ENCODE data around the gene CACHD1. TPM values are rescaled to one million over a fixed set of nuclear protein-coding genes. Genes with fewer than 3 reads are reported as not detected.

The CACHD1 gene
- total RNA-seq, 2 experiments from 2014 or later, result 2.6 to 2.9 TPM

- CTCF ChIA-PET, result no interaction called here
Observed at GRCh38 chr1:64669098-64669675, 199.3 kb downstream of the CACHD1 start.

GRCh38 chr1:64675718-64676345, 205.9 kb downstream of the CACHD1 start:
- no peak overlapping the region for H3K4me3 Mint-ChIP-seq
- no peak for DNase-seq
- no peak overlapping the region for H3K27ac Mint-ChIP-seq
- H3K9me3 Mint-ChIP-seq, result no peaks in the 10 kb centered on the region
- CTCF ChIA-PET, result interaction anchor here (0.6 to 4.5 kb wide), 28 partner anchors 8 to 747 kb away, joined by 3 to 31 read pairs (median 3); no protein-coding TSS in a partner anchor
- H3K4me1 Mint-ChIP-seq (ENCODE audit: low read depth), result no peaks in the 10 kb centered on the region
- intact Hi-C loops (cut with micrococcal nuclease), result loop anchor here (2.0 kb wide), 3 partner anchors 123 to 407 kb away; partner anchors contain the start of gene CACHD1
- no peaks in the 10 kb centered on the region for H3K27me3 Mint-ChIP-seq (ENCODE audit: low read depth)
- H3K36me3 Mint-ChIP-seq (ENCODE audit: low read depth), result peaks cover 1% of the 10 kb centered on the region

More at GRCh38 chr1:64669098-64669675, 199.3 kb downstream of the CACHD1 start:
- Mint-ChIP-seq H3K9me3 (no peaks in the 10 kb centered on the region), H3K4me3 (no peak overlapping the region), H3K27me3 (ENCODE audit: low read depth) (no peaks in the 10 kb centered on the region), H3K27ac (no peak overlapping the region), H3K36me3 (ENCODE audit: low read depth) (no peaks in the 10 kb centered on the region), H3K4me1 (ENCODE audit: low read depth) (no peaks in the 10 kb centered on the region)
- intact Hi-C loops (cut with micrococcal nuclease), result no loop called here
- DNase-seq, result no peak

- no peaks in the 10 kb centered on the region for H3K9me3 Mint-ChIP-seq
- no peak for DNase-seq
- no peaks in the 10 kb centered on the region for H3K27me3 Mint-ChIP-seq (ENCODE audit: low read depth)
- no peak overlapping the region for H3K4me3 Mint-ChIP-seq
- CTCF ChIA-PET, result interaction anchor here (0.6 to 4.5 kb wide), 18 partner anchors 9 to 409 kb away, joined by 3 to 31 read pairs (median 4); no protein-coding TSS in a partner anchor
- H3K36me3 Mint-ChIP-seq (ENCODE audit: low read depth), result peaks cover 1% of the 10 kb centered on the region
- H3K4me1 Mint-ChIP-seq (ENCODE audit: low read depth), result no peaks in the 10 kb centered on the region
- intact Hi-C loops (cut with micrococcal nuclease), result no loop called here
- H3K27ac Mint-ChIP-seq, result no peak overlapping the region
Observed at GRCh38 chr1:64676386-64676785, 206.5 kb downstream of the CACHD1 start.

- no peak for DNase-seq
- no peaks in the 10 kb centered on the region for H3K9me3 Mint-ChIP-seq
- no peaks in the 10 kb centered on the region for H3K4me1 Mint-ChIP-seq (ENCODE audit: low read depth)
- H3K4me3 Mint-ChIP-seq, result no peak overlapping the region
- no peak overlapping the region for H3K27ac Mint-ChIP-seq
- CTCF ChIA-PET, result interaction anchor here (0.6 to 4.5 kb wide), 4 partner anchors 8 to 410 kb away, joined by 3 to 31 read pairs (median 19); no protein-coding TSS in a partner anchor
- intact Hi-C loops (cut with micrococcal nuclease), result no loop called here
- H3K27me3 Mint-ChIP-seq (ENCODE audit: low read depth), result no peaks in the 10 kb centered on the region
- H3K36me3 Mint-ChIP-seq (ENCODE audit: low read depth), result peaks cover 1% of the 10 kb centered on the region
Observed at GRCh38 chr1:64677532-64677931, 207.6 kb downstream of the CACHD1 start.

GRCh38 chr1:64678366-64678765, 208.4 kb downstream of the CACHD1 start:
- no peaks in the 10 kb centered on the region for H3K4me1 Mint-ChIP-seq (ENCODE audit: low read depth)
- no peak for DNase-seq
- peaks cover 1% of the 10 kb centered on the region for H3K36me3 Mint-ChIP-seq (ENCODE audit: low read depth)
- intact Hi-C loops (cut with micrococcal nuclease), result no loop called here
- H3K9me3 Mint-ChIP-seq, result no peaks in the 10 kb centered on the region
- H3K27me3 Mint-ChIP-seq (ENCODE audit: low read depth), result no peaks in the 10 kb centered on the region
- CTCF ChIA-PET, result interaction anchor here (0.7 to 2.1 kb wide), 3 partner anchors 8 to 410 kb away, joined by 3 to 6 read pairs (median 6); no protein-coding TSS in a partner anchor
- no peak overlapping the region for H3K27ac Mint-ChIP-seq
- H3K4me3 Mint-ChIP-seq, result no peak overlapping the region

GRCh38 chr1:64679177-64679576, 209.2 kb downstream of the CACHD1 start:
- H3K36me3 Mint-ChIP-seq (ENCODE audit: low read depth), result peaks cover 2% of the 10 kb centered on the region
- CTCF ChIA-PET, result interaction anchor here (0.7 to 2.1 kb wide), 3 partner anchors 9 to 411 kb away, joined by 3 to 6 read pairs (median 6); no protein-coding TSS in a partner anchor
- intact Hi-C loops (cut with micrococcal nuclease), result no loop called here
- DNase-seq, result no peak
- H3K27ac Mint-ChIP-seq, result no peak overlapping the region
- H3K9me3 Mint-ChIP-seq, result no peaks in the 10 kb centered on the region
- no peak overlapping the region for H3K4me3 Mint-ChIP-seq
- H3K4me1 Mint-ChIP-seq (ENCODE audit: low read depth), result no peaks in the 10 kb centered on the region
- no peaks in the 10 kb centered on the region for H3K27me3 Mint-ChIP-seq (ENCODE audit: low read depth)

- Mint-ChIP-seq H3K4me3 (no peak overlapping the region), H3K27ac (no peak overlapping the region), H3K4me1 (ENCODE audit: low read depth) (no peaks in the 10 kb centered on the region), H3K27me3 (ENCODE audit: low read depth) (no peaks in the 10 kb centered on the region), H3K9me3 (no peaks in the 10 kb centered on the region), H3K36me3 (ENCODE audit: low read depth) (peaks cover 2% of the 10 kb centered on the region)
- intact Hi-C loops (cut with micrococcal nuclease), result no loop called here
- CTCF ChIA-PET, result interaction anchor here (1.2 to 2.1 kb wide), 2 partner anchors 9 to 412 kb away, joined by 4 to 6 read pairs; no protein-coding TSS in a partner anchor
- no peak for DNase-seq
Observed at GRCh38 chr1:64680599-64680998, 210.7 kb downstream of the CACHD1 start.

- Mint-ChIP-seq H3K4me3 (no peak overlapping the region), H3K36me3 (ENCODE audit: low read depth) (peaks cover 2% of the 10 kb centered on the region)
- CTCF ChIA-PET, result interaction anchor here (1.2 kb wide), 2 partner anchors 9 to 394 kb away, joined by 3 to 4 read pairs; no protein-coding TSS in a partner anchor
Observed at GRCh38 chr1:64681043-64681442, 211.1 kb downstream of the CACHD1 start.

GRCh38 chr1:64683419-64683818, 213.5 kb downstream of the CACHD1 start:
- intact Hi-C loops (cut with micrococcal nuclease), result no loop called here
- no peak overlapping the region for H3K4me3 Mint-ChIP-seq

More at GRCh38 chr1:64681043-64681442, 211.1 kb downstream of the CACHD1 start:
- no peaks in the 10 kb centered on the region for H3K9me3 Mint-ChIP-seq
- H3K4me1 Mint-ChIP-seq (ENCODE audit: low read depth), result no peaks in the 10 kb centered on the region
- no peak for DNase-seq
- intact Hi-C loops (cut with micrococcal nuclease), result no loop called here
- no peaks in the 10 kb centered on the region for H3K27me3 Mint-ChIP-seq (ENCODE audit: low read depth)
- H3K27ac Mint-ChIP-seq, result no peak overlapping the region

GRCh38 chr1:64685217-64685616, 215.3 kb downstream of the CACHD1 start:
- no peak for DNase-seq
- H3K27ac Mint-ChIP-seq, result no peak overlapping the region
- H3K27me3 Mint-ChIP-seq (ENCODE audit: low read depth), result no peaks in the 10 kb centered on the region
- intact Hi-C loops (cut with micrococcal nuclease), result loop anchor here (5.0 kb wide), 2 partner anchors 178 to 282 kb away; partner anchors contain the start of gene JAK1
- H3K4me3 Mint-ChIP-seq, result no peak overlapping the region
- H3K4me1 Mint-ChIP-seq (ENCODE audit: low read depth), result no peaks in the 10 kb centered on the region
- no peaks in the 10 kb centered on the region for H3K9me3 Mint-ChIP-seq
- CTCF ChIA-PET, result interaction anchor here (0.9 to 1.5 kb wide), 5 partner anchors 9 to 390 kb away, joined by 3 to 14 read pairs (median 3); no protein-coding TSS in a partner anchor
- H3K36me3 Mint-ChIP-seq (ENCODE audit: low read depth), result peaks cover 2% of the 10 kb centered on the region

More at GRCh38 chr1:64683419-64683818, 213.5 kb downstream of the CACHD1 start:
- Mint-ChIP-seq H3K27ac (no peak overlapping the region), H3K36me3 (ENCODE audit: low read depth) (peaks cover 2% of the 10 kb centered on the region), H3K27me3 (ENCODE audit: low read depth) (no peaks in the 10 kb centered on the region), H3K9me3 (no peaks in the 10 kb centered on the region), H3K4me1 (ENCODE audit: low read depth) (no peaks in the 10 kb centered on the region)
- DNase-seq, result no peak
- CTCF ChIA-PET, result interaction anchor here (0.7 to 1.6 kb wide), 7 partner anchors 8 to 415 kb away, joined by 3 to 8 read pairs (median 4); no protein-coding TSS in a partner anchor

- Mint-ChIP-seq H3K4me3 (no peak overlapping the region), H3K4me1 (ENCODE audit: low read depth) (no peaks in the 10 kb centered on the region), H3K9me3 (no peaks in the 10 kb centered on the region), H3K36me3 (ENCODE audit: low read depth) (peaks cover 1% of the 10 kb centered on the region), H3K27me3 (ENCODE audit: low read depth) (no peaks in the 10 kb centered on the region), H3K27ac (no peak overlapping the region)
- CTCF ChIA-PET, result interaction anchor here (0.8 to 1.5 kb wide), 6 partner anchors 9 to 389 kb away, joined by 3 to 14 read pairs (median 4); no protein-coding TSS in a partner anchor
- no peak for DNase-seq
- intact Hi-C loops (cut with micrococcal nuclease), result loop anchor here (1.0 to 5.0 kb wide), 8 partner anchors 59 to 1001 kb away; partner anchors contain the start of genes JAK1 and RAVER2
Observed at GRCh38 chr1:64685765-64686341, 215.9 kb downstream of the CACHD1 start.
